Activated naive CD4-positive, alpha-beta T cell treated with anti-CD3 and anti-CD28 coated beads, Interleukin-2, amount 50 U/mL, for 72 hours (primary cell): ENCODE data around the gene NDRG2. TPM values are rescaled to one million over a fixed set of nuclear protein-coding genes. Genes with fewer than 3 reads are reported as not detected.
"Not testable (repeated sequence)": the region's sequence is repeated elsewhere in the genome, so short reads cannot be mapped to it uniquely, and the experiment has no call there.

Experiments
- ATAC-seq, 2 donors: fragments of 150-1000 bp; cut with Tn5 transposase; 2 replicates each; pipeline ENCODE4 v1.10.0; 2021; ENCODE audit warnings: mild to moderate bottlenecking in 2 of 2, moderate library complexity in 2 of 2
- DNase-seq, 2 donors: peaks; one replicate each; pipeline ENCODE4 v3.0.0; 2021 to 2022; ENCODE audit warnings: low spot score in 2 of 2
- H3K27ac Mint-ChIP-seq, 2 donors: one replicate each; pipeline ENCODE4 v1.8.0; 2022; ENCODE audit warnings: mild to moderate bottlenecking in 2 of 2, mixed read lengths in 2 of 2
- H3K36me3 Mint-ChIP-seq, 2 donors: one replicate each; pipeline ENCODE4 v1.8.0; 2022; ENCODE audit warnings: mixed read lengths in 2 of 2
- H3K9me3 Mint-ChIP-seq, 2 donors: one replicate each; pipeline ENCODE4 v1.8.0; 2022; ENCODE audit warnings: mixed read lengths in 2 of 2
- total RNA-seq, 2 donors: library from RNA; stranded (reverse); gene quantifications; one replicate each; pipeline ENCODE4 v1.2.3, GENCODE V29; 2022

The NDRG2 gene
- total RNA-seq, 2 donors from 2014 or later = 7.6 to 7.8 TPM

GRCh38 chr14:20999591-20999990 is 25.3 kb downstream of the NDRG2 start:
- Mint-ChIP-seq H3K9me3 (no peaks in the 10 kb centered on the region), H3K36me3 (peaks cover 7 to 9% of the 10 kb centered on the region in 2 donors), H3K27ac (peak overlapping the region in 1 of 2 donors; percentile 1)
- DNase-seq (no peak), ATAC-seq (no peak)

GRCh38 chr14:20998674-20999366 is 26.0 kb downstream of the NDRG2 start, which contains the start of gene SLC39A2:
SLC39A2 (plus strand) TSS chr14:20999293; CDS start chr14:20999447, 154 bp downstream.
- Mint-ChIP-seq H3K27ac (peak within 1 kb of the TSS; percentile 23 to 26), H3K36me3 (peaks cover 11% of the 10 kb centered on the region in 2 donors), H3K9me3 (no peaks in the 10 kb centered on the region)
- DNase-seq (no peak), ATAC-seq (no peak)

DNA sequence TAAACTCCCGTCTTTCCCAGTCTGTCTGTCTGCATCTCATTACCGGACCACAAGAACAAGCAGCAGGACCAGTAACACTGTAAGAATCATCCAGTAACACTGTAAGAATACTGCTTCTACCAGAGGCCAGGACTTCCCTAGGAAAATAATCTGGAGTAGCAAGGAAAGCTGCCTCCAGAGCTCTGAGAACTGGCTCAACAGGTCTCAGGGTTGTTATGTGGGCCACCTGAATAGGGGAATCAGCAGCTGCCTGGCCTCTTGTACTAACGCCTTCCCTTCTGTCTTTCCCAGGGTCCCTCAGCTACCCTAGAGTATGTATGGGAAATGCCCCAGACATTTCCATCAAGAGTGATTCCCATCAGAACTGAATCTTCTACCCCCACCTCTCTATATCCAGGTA is 26.7 kb downstream of the NDRG2 start:
- peaks cover 11 to 17% of the 10 kb centered on the region in 2 donors for H3K36me3 Mint-ChIP-seq
- ATAC-seq = no peak

GRCh38 chr14:20997564-20997963 is 27.3 kb downstream of the NDRG2 start:
- Mint-ChIP-seq H3K36me3 (peaks cover 11 to 22% of the 10 kb centered on the region in 2 donors), H3K9me3 (no peaks in the 10 kb centered on the region), H3K27ac (no peak overlapping the region)
- no peak for ATAC-seq
- DNase-seq = no peak

More for the DNA sequence above, 26.7 kb downstream of the NDRG2 start:
- peak overlapping the region in 1 of 2 donors; percentile 23 for H3K27ac Mint-ChIP-seq
- DNase-seq = no peak
- no peaks in the 10 kb centered on the region for H3K9me3 Mint-ChIP-seq

DNA sequence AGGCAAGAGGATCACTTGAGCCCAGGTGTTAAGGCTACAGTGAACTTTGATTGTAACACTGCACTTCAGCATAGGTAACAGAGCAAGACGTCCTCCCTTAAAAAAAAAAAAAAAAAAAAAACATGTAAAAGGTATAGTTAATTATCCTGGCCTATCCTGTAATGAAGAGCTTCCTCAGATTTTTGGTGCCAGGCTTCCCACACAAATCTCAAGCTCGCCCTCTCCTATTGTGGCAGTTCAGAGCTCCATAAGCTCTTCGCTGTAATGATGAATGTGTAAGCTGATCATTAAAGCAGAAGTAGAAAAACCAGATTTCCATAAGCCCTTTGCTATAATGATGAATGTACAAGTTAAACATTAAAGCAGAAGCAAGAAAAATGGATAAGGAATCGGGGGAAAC is 27.7 kb downstream of the NDRG2 start:
- Mint-ChIP-seq H3K27ac (no peak overlapping the region), H3K9me3 (no peaks in the 10 kb centered on the region), H3K36me3 (peaks cover 11 to 24% of the 10 kb centered on the region in 2 donors)
- ATAC-seq (no peak), DNase-seq (no peak)

DNA sequence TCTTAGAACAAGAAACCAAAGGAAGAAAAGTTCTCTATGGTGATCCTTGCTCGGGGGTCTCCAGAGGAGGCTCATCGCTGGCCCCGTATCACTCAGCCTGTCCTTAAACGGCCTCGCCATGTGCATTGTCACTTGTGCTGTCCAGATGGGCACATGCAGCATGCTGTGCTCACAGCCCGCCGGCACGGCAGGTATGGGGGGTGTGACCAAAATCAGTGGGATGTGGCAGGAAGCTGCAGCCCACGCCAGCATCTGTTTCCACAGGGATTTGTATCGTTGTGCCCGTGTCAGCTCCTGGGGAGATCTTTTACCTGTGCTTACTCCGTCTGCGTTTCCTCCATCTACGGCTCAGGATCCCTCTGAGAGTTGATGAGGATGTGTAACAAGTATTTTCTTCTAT is 28.3 kb downstream of the NDRG2 start:
- Mint-ChIP-seq H3K9me3 (no peaks in the 10 kb centered on the region), H3K27ac (no peak overlapping the region), H3K36me3 (peaks cover 15 to 30% of the 10 kb centered on the region in 2 donors)
- DNase-seq = no peak
- no peak for ATAC-seq

- H3K36me3 Mint-ChIP-seq = peaks cover 18 to 35% of the 10 kb centered on the region in 2 donors
- H3K9me3 Mint-ChIP-seq = no peaks in the 10 kb centered on the region
- H3K27ac Mint-ChIP-seq = peak within 1 kb of the TSS; percentile 95 to 97
- ATAC-seq (peak; percentile 96 to 98), DNase-seq (peak; percentile 83 to 90)
Measured at GRCh38 chr14:20989787-20990600, 34.9 kb downstream of the NDRG2 start, which contains the start of gene METTL17. METTL17 (plus strand) TSS chr14:20989980; CDS start chr14:20990003, 23 bp downstream.

GRCh38 chr14:20989471-20989786 is 35.4 kb downstream of the NDRG2 start:
- peak overlapping the region; percentile 95 to 97 for H3K27ac Mint-ChIP-seq
- no peak for DNase-seq
- peaks cover 13 to 30% of the 10 kb centered on the region in 2 donors for H3K36me3 Mint-ChIP-seq
- no peak for ATAC-seq
- H3K9me3 Mint-ChIP-seq = no peaks in the 10 kb centered on the region

GRCh38 chr14:20988717-20989470 is 36.0 kb downstream of the NDRG2 start:
- ATAC-seq (no peak), DNase-seq (no peak)
- Mint-ChIP-seq H3K27ac (peak overlapping the region in 1 of 2 donors; percentile 95), H3K36me3 (peaks cover 13 to 28% of the 10 kb centered on the region in 2 donors), H3K9me3 (no peaks in the 10 kb centered on the region)

- H3K36me3 Mint-ChIP-seq = peaks cover 10 to 11% of the 10 kb centered on the region in 2 donors
- no peaks in the 10 kb centered on the region for H3K9me3 Mint-ChIP-seq
- no peak overlapping the region for H3K27ac Mint-ChIP-seq
Measured at GRCh38 chr14:20986811-20987210, 38.0 kb downstream of the NDRG2 start.

DNA sequence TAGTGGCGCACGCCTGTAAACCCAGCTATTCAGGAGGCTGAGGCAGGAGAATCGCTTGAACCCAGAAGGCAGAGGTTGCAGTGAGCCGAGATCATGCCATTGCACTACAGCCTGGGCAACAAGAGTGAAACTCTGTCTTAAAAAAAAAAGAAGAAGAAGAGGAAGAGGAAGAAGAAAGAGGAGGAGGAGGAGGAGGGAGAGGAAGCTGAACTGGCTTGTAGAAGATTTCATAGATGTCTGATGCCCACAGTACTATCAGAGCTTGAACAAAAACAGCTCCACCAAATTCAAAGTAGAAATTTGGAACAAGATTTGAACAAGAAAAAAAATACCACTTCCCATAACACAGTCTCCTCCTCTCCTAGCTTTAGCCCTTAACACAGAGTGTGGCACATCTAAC is 39.2 kb downstream of the NDRG2 start:
- H3K36me3 Mint-ChIP-seq, H3K27ac Mint-ChIP-seq, H3K9me3 Mint-ChIP-seq, ATAC-seq, DNase-seq: not testable (repeated sequence)

More at GRCh38 chr14:20986811-20987210, 38.0 kb downstream of the NDRG2 start:
- DNase-seq (no peak), ATAC-seq (no peak)

DNA sequence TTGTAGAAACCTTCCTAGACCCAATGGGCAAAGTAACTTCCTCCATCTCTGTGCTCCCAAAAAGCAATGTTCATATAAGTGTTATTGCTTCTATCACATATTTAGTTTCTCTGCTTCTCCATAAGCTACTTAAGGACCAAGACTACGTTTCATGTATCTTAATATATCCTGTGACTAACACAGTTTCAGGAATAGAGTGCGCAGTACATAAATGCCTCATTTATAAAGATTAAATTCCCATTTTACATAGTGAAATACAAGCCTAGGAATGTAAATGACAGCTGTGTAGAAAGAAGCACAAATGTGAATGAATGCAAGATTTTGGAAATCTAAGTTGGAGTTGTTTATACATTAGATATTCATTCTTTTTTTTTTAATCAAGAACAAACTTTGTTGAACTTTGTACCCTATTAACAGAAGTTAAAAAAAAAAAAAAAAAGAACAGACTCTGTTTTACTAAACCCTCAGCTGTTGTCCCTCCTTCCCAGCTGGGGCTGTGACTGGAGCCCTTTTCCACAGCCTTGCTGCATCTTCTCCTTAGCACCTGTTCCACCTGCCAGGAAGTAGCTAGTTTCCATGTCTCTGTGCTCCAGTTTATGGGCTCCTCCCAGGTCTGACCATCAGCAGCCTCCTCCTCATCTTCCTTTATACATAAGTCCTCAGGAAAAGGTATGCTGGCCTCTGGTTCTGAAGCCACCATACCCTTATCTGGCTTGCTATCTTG is 42.1 kb downstream of the NDRG2 start:
- Mint-ChIP-seq H3K36me3 (no peaks in the 10 kb centered on the region), H3K9me3 (no peaks in the 10 kb centered on the region), H3K27ac (no peak overlapping the region)
- DNase-seq (no peak), ATAC-seq (no peak)

DNA sequence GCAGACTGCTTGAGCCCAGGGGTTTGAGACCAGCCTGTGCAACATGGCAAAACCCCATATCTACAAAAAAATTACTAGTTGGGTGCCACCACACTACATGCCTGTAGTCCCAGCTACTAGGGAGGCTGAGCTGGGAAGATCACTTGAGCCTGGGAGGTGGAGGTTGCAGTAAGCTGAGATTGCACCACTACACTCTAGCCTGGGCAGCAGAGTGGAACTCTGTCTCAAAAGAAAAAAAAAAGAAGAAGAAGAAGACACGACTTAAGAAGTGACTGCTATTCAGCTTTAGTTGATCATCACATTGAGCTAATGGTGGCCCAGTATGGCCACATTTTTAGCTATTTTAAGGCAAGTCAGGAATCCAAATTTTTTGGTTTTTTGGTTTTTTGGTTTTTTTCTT is 44.0 kb downstream of the NDRG2 start:
- Mint-ChIP-seq H3K27ac (no peak overlapping the region), H3K9me3 (no peaks in the 10 kb centered on the region), H3K36me3 (no peaks in the 10 kb centered on the region)
- ATAC-seq = no peak
- no peak for DNase-seq

DNA sequence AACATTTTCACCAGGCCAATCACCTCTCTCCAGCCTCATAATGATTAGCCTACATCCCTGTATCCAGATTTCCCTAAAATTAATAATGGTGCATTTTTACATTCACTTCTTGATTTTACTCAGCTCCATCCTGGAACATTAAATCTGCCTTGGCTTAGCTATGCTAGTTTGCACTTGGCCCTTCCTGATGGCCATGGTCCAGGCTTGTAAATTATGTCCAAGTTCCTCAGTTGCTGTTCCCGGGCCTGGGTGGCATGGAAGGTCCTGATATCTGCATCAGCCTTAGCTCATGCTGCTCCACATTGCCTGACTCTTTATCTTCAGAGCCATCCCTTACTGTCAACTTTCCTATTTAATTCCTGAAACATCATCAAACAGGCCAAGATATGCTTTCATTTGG is 46.2 kb downstream of the NDRG2 start:
- Mint-ChIP-seq H3K27ac (no peak overlapping the region), H3K36me3 (no peaks in the 10 kb centered on the region), H3K9me3 (no peaks in the 10 kb centered on the region)
- no peak for ATAC-seq
- DNase-seq = no peak

GRCh38 chr14:20976291-20976690 is 48.6 kb downstream of the NDRG2 start:
- H3K9me3 Mint-ChIP-seq = no peaks in the 10 kb centered on the region
- ATAC-seq (no peak), DNase-seq (no peak)
- H3K27ac Mint-ChIP-seq = no peak overlapping the region
- H3K36me3 Mint-ChIP-seq = no peaks in the 10 kb centered on the region

- Mint-ChIP-seq H3K27ac (no peak overlapping the region), H3K9me3 (no peaks in the 10 kb centered on the region), H3K36me3 (no peaks in the 10 kb centered on the region)
- no peak for ATAC-seq
- DNase-seq = no peak
Measured at GRCh38 chr14:20973501-20973900, 51.4 kb downstream of the NDRG2 start.
